Measurements from ENCODE around the gene CAMSAP3.

GRCh38 chr19:7549429-7550148, 46.1 kb upstream of the CAMSAP3 start:
- TF ChIP-seq CTCF (conservative IDR thresholded peaks at IDR 0.05), result no peak
- TF ChIP-seq ZFX (IDR thresholded peaks at IDR 0.05), result no peak

All from C4-2B (cell line).